Measurements from ENCODE around the gene ASIC2. TPM values are rescaled to one million over a fixed set of nuclear protein-coding genes. Genes with fewer than 3 reads are reported as not detected.

Gene ASIC2
- total RNA-seq, 1 experiment from 2014 or later, result 0.74 TPM

- Histone ChIP-seq H3K79me2 (ENCODE audit: insufficient read depth, low read length) (no peaks in the 10 kb centered on the region), H3K27me3 (ENCODE audit: insufficient read depth, low read length) (no peaks in the 10 kb centered on the region), H4K5ac (ENCODE audit: insufficient read length, low read depth, low read length) (no peak overlapping the region), H3K4me1 (ENCODE audit: insufficient read depth, low read length) (no peaks in the 10 kb centered on the region), H3K79me1 (ENCODE audit: insufficient read depth, low read depth, low read length, poor library complexity, severe bottlenecking) (no peaks in the 10 kb centered on the region), H3T11ph (ENCODE audit: low read length) (no peak overlapping the region), H3K23ac (ENCODE audit: insufficient read length, low read depth, low read length) (no peak overlapping the region), H2AK5ac (ENCODE audit: insufficient read length, low read length) (no peak overlapping the region), H3K23me2 (ENCODE audit: insufficient read length, low read depth, low read length, poor library complexity, severe bottlenecking) (no peaks in the 10 kb centered on the region), H2BK15ac (ENCODE audit: low read depth, low read length) (no peak overlapping the region), H2AFZ (ENCODE audit: low read length) (no peak overlapping the region), H4K8ac (replicated peaks; ENCODE audit: insufficient read length, low read depth, low read length) (no peak overlapping the region), H2BK12ac (ENCODE audit: insufficient read length, low read depth, low read length) (no peak overlapping the region), H3K27ac (ENCODE audit: insufficient read length, low read depth, low read length) (no peak overlapping the region), H4K20me1 (ENCODE audit: control insufficient read depth, insufficient read depth, insufficient read length) (no peaks in the 10 kb centered on the region), H2BK5ac (ENCODE audit: insufficient read length, low read length) (no peak overlapping the region), H2BK20ac (ENCODE audit: low read depth, low read length, poor library complexity, severe bottlenecking) (no peak overlapping the region), H3K56ac (ENCODE audit: insufficient read length, low read depth, low read length) (no peak overlapping the region), H4K91ac (ENCODE audit: insufficient read length, low read depth, low read length) (no peak overlapping the region), H2BK120ac (ENCODE audit: low read depth, low read length, poor library complexity, severe bottlenecking) (no peak overlapping the region), H3K4me2 (ENCODE audit: insufficient read depth, insufficient read length, low read length) (no peak overlapping the region), H3K18ac (ENCODE audit: insufficient read length, low read depth, low read length) (no peak overlapping the region), H3K14ac (ENCODE audit: insufficient read depth, low read length) (no peak overlapping the region), H3K9me3 (ENCODE audit: control insufficient read depth, low read depth, low read length) (no peaks in the 10 kb centered on the region), H3K9ac (ENCODE audit: extremely low read depth, insufficient read length, low read length) (no peak overlapping the region), H3K4ac (ENCODE audit: low read depth, low read length) (no peak overlapping the region)
- peaks cover 34% of the 10 kb centered on the region for H3K27me3 Mint-ChIP-seq (ENCODE audit: low read depth)
- no CpG with 5 or more reads among the region's 4 CpGs for WGBS (ENCODE audit: extremely low coverage, insufficient read length, low lambda C conversion rate)
- no peak for DNase-seq
- no peak overlapping the region for H3K4me3 Mint-ChIP-seq
- H3K9me3 Mint-ChIP-seq, result no peaks in the 10 kb centered on the region
- no peaks in the 10 kb centered on the region for H3K36me3 Mint-ChIP-seq (ENCODE audit: insufficient read depth in 1 of 3, low read depth in 3 of 3)
- peaks cover 3% of the 10 kb centered on the region in 2 experiments for H3K4me1 Mint-ChIP-seq
- H3K27ac Mint-ChIP-seq, result no peak overlapping the region
- TF ChIP-seq CTCF (conservative IDR thresholded peaks at IDR 0.05), result no peak
Measured at GRCh38 chr17:33096161-33096560, 196.9 kb downstream of the ASIC2 start.

Measured in H9 (cell line).